GM15510 (cell line): ENCODE data around the gene METTL15.

Experiments used
- POLR2A ChIP-seq: IDR thresholded peaks from 3 replicates; pipeline ENCODE4 v1.6.1; 2011; ENCODE audit warnings: borderline replicate concordance; ENCODE audit not compliant: insufficient read length; ENCODE audit errors: extremely low read depth

The METTL15 gene

GRCh38 chr11:28232649-28233048 lies 124.5 kb downstream of the METTL15 start:
- no peak for TF ChIP-seq POLR2A

GRCh38 chr11:28241760-28242159 lies 133.6 kb downstream of the METTL15 start:
- no peak for TF ChIP-seq POLR2A

GRCh38 chr11:28242596-28242995 lies 134.4 kb downstream of the METTL15 start:
- TF ChIP-seq POLR2A, result no peak

- no peak for TF ChIP-seq POLR2A
Measured at GRCh38 chr11:28243061-28243460, 134.9 kb downstream of the METTL15 start.

GRCh38 chr11:28243581-28243980 lies 135.4 kb downstream of the METTL15 start:
- no peak for TF ChIP-seq POLR2A

- TF ChIP-seq POLR2A, result no peak
Measured at GRCh38 chr11:28245131-28245530, 136.9 kb downstream of the METTL15 start.

- TF ChIP-seq POLR2A, result no peak
Measured at GRCh38 chr11:28250192-28250591, 142.0 kb downstream of the METTL15 start.

GRCh38 chr11:28251257-28251656 lies 143.1 kb downstream of the METTL15 start:
- no peak for TF ChIP-seq POLR2A

GRCh38 chr11:28257761-28258160 lies 149.6 kb downstream of the METTL15 start:
- TF ChIP-seq POLR2A, result no peak

GRCh38 chr11:28259177-28259843 lies 151.1 kb downstream of the METTL15 start:
- TF ChIP-seq POLR2A, result no peak

GRCh38 chr11:28268925-28269324 lies 160.7 kb downstream of the METTL15 start:
- TF ChIP-seq POLR2A, result no peak

- TF ChIP-seq POLR2A, result no peak
Measured at GRCh38 chr11:28269586-28269985, 161.4 kb downstream of the METTL15 start.

- no peak for TF ChIP-seq POLR2A
Measured at GRCh38 chr11:28274216-28274615, 166.0 kb downstream of the METTL15 start.

- TF ChIP-seq POLR2A, result no peak
Measured at GRCh38 chr11:28284196-28284595, 176.0 kb downstream of the METTL15 start.

GRCh38 chr11:28289444-28289843 lies 181.3 kb downstream of the METTL15 start:
- TF ChIP-seq POLR2A, result no peak

- TF ChIP-seq POLR2A, result no peak
Measured at GRCh38 chr11:28296426-28296825, 188.2 kb downstream of the METTL15 start.

GRCh38 chr11:28298209-28298608 lies 190.0 kb downstream of the METTL15 start:
- no peak for TF ChIP-seq POLR2A
